Heart left ventricle (tissue), 16 donors: ENCODE data around the gene SUPT3H. TPM values are rescaled to one million over a fixed set of nuclear protein-coding genes. Genes with fewer than 3 reads are reported as not detected.

Experiments
- ATAC-seq, 4 donors: fragments of 200-7000 bp; cut with Tn5 transposase; one replicate each; pipeline ENCODE4 v1.9.1; 2020 to 2022; ENCODE audit warnings: moderate library complexity in 4 of 4, mild to moderate bottlenecking in 3 of 4, moderate number of reproducible peaks in 1 of 4
- DNase-seq, 5 donors: peaks; one replicate each; pipeline ENCODE4 v3.0.0-alpha.2; 2020
- H3K27ac ChIP-seq, 12 donors: fragments of 200-600 bp; sonication (generic) in 4 of 12; one replicate each; pipeline versions ENCODE4 v1.5.0 to v1.8.0; 2016 to 2022; ENCODE audit warnings: mild to moderate bottlenecking in 2 of 12
- H3K27me3 ChIP-seq, 9 donors: fragments of 200-600 bp; sonication (generic) in 2 of 9; one replicate each; pipeline versions ENCODE4 v1.5.1 to v1.8.0; 2016 to 2022; ENCODE audit warnings: mild to moderate bottlenecking in 3 of 9
- H3K36me3 ChIP-seq, 9 donors: fragments of 200-600 bp; sonication (generic) in 2 of 9; one replicate each; pipeline versions ENCODE4 v1.5.0 to v1.8.0; 2018 to 2022; ENCODE audit warnings: mild to moderate bottlenecking in 2 of 9
- H3K4me1 ChIP-seq, 12 donors: fragments of 200-600 bp; sonication (generic) in 4 of 12; one replicate each; pipeline versions ENCODE4 v1.5.0 to v1.8.0; 2016 to 2022; ENCODE audit warnings: mild to moderate bottlenecking in 3 of 12
- H3K4me3 ChIP-seq, 12 donors: fragments of 200-600 bp; sonication (generic) in 4 of 12; one replicate each; pipeline versions ENCODE4 v1.5.0 to v1.8.0; 2017 to 2022; ENCODE audit warnings: mild to moderate bottlenecking in 9 of 12, moderate library complexity in 4 of 12
- H3K9me3 ChIP-seq, 12 donors: fragments of 200-600 bp; sonication (generic) in 4 of 12; one replicate each; pipeline versions ENCODE4 v1.5.0 to v1.8.0; 2016 to 2022; ENCODE audit warnings: mild to moderate bottlenecking in 1 of 12
- CTCF ChIP-seq, 12 donors: fragments of 200-600 bp; sonication (generic) in 4 of 12; IDR thresholded peaks; one replicate each; pipeline versions ENCODE4 v1.5.0 to v1.8.0; 2018 to 2022; ENCODE audit warnings: antibody characterized with exemption in 12 of 12, mild to moderate bottlenecking in 5 of 12
- POLR2A ChIP-seq, 2 donors: fragments of 450-650 bp; IDR thresholded peaks; one replicate each; pipeline ENCODE4 v1.6.1; 2017; ENCODE audit warnings: antibody characterized with exemption in 2 of 2, mild to moderate bottlenecking in 2 of 2, moderate library complexity in 2 of 2
- WGBS, 4 donors: extraction: QIAGEN DNeasy Blood & Tissue Kit in 2 of 4; methylation state at CpG; one replicate each; pipeline versions ENCODE4 v1.1.5 to v1.1.7; 2013 to 2018; 5-methylcytosine and 5-hydroxymethylcytosine counted together
- intact Hi-C, 10 donors: fragments of 100-400 bp; cut with DNase I; formaldehyde crosslinking; loops; one replicate each; pipeline versions ENCODE4 v1.11.1 to v1.14.2; 2022
- polyA plus RNA-seq, 2 donors: library from polyadenylated mRNA; stranded (reverse); fragments of 200-250 nt; gene quantifications; one replicate each; pipeline ENCODE4 v1.2.3, GENCODE V29; 2013
- total RNA-seq, 9 donors: library from RNA; depleted of rRNA in 2 of 9; stranded (reverse); fragments of >200 nt in 2 of 9; fragmentation: NEBNext Ultra II Directional in 3 of 9; extraction: Animal tissue kit (Norgen Biotek cat#: 25700) in 3 of 9; gene quantifications; one replicate each; pipeline versions ENCODE4 v1.1.0 to v1.2.4, GENCODE V29; 2016 to 2023
- donor health status: ischemic (EF 13 %, LVEDD 7.1; RV severe dilation, severe dysfunction).
- donor health status: healthy with polysubstance abuse.
- donor health status: DM: no; HTN: yes; CAD: no.
- donor health status: DM: no; HTN: no; CAD: no.
- donor health status: ischemic (EF 25% LVEDD 6.9; RV normal size, moderate dysfunction).
- donor health status: ischemic (EF 25% LVEDD 5.7; RV mildly dilated, moderate dysfunction).
- donor health status: healthy.
- donor health status: DM: yes; HTN: yes; CAD: no.
- donor health status: ischemic (EF 35%, LVEDD 5.7; RV mildly dilated, moderate dysfunction).
- donor health status: nonischemic (EF 11% LVEDD 7.7; RV severe dilation, severe dysfunction).
- donor health status: DM: yes; HTN: yes; CAD: no.
- donor health status: PGD.
- donor health status: ischemic (EF 29% LVEDD 5.4; RV normal size, mild dysfunction).
- donor health status: nonischemic (EF 23%, LVEDD 6.1; RV moderate dilation, normal function).

The SUPT3H gene
- total and polyA plus RNA-seq, 11 donors: 1.5 to 8.1 (median 4.1) TPM

GRCh38 chr6:44795326-44795725, 582.4 kb downstream of the SUPT3H start:
- peaks cover 0 to 6% (median 4%) of the 10 kb centered on the region in 12 donors for H3K4me1 ChIP-seq
- no peak overlapping the region for H3K4me3 ChIP-seq
- H3K9me3 ChIP-seq: no peaks in the 10 kb centered on the region
- intact Hi-C loops: no loop called here
- ATAC-seq (no peak), DNase-seq (no peak)
- 88 to 94% (median 90%) methylated on average over 7 of the region's 7 CpGs for WGBS, 4 donors
- no peaks in the 10 kb centered on the region for H3K36me3 ChIP-seq
- peaks cover 0 to 12% (median 0%) of the 10 kb centered on the region in 9 donors for H3K27me3 ChIP-seq
- TF ChIP-seq POLR2A (IDR thresholded peaks at IDR 0.05): no peak
- no peak for TF ChIP-seq CTCF (IDR thresholded peaks at IDR 0.05)
- H3K27ac ChIP-seq: no peak overlapping the region

- H3K27ac ChIP-seq: no peak overlapping the region
- ATAC-seq (no peak), DNase-seq (no peak)
- H3K4me3 ChIP-seq: no peak overlapping the region
- intact Hi-C loops: no loop called here
- 76 to 80% (median 78%) methylated on average over 7 of the region's 7 CpGs for WGBS, 4 donors
- H3K4me1 ChIP-seq: no peaks in the 10 kb centered on the region
- no peaks in the 10 kb centered on the region for H3K27me3 ChIP-seq
- TF ChIP-seq CTCF (IDR thresholded peaks at IDR 0.05) (no peak), POLR2A (IDR thresholded peaks at IDR 0.05) (no peak)
- peaks cover 0 to 6% (median 0%) of the 10 kb centered on the region in 12 donors for H3K9me3 ChIP-seq
- H3K36me3 ChIP-seq: no peaks in the 10 kb centered on the region
These were observed 587.9 kb downstream of the SUPT3H start for GRCh38 chr6:44789806-44790205.

- Histone ChIP-seq H3K4me3 (no peak overlapping the region), H3K4me1 (no peaks in the 10 kb centered on the region), H3K36me3 (no peaks in the 10 kb centered on the region), H3K27me3 (no peaks in the 10 kb centered on the region), H3K27ac (peak overlapping the region in 1 of 12 donors; percentile 24), H3K9me3 (peaks cover 0 to 13% (median 3%) of the 10 kb centered on the region in 12 donors)
- no peak for ATAC-seq
- no peak for DNase-seq
- intact Hi-C loops: no loop called here
- WGBS, 4 donors: 79 to 88% (median 85%) methylated on average over 5 of the region's 5 CpGs
- TF ChIP-seq CTCF (IDR thresholded peaks at IDR 0.05) (no peak), POLR2A (IDR thresholded peaks at IDR 0.05) (no peak)
These were observed 588.7 kb downstream of the SUPT3H start for GRCh38 chr6:44789061-44789460.

- Histone ChIP-seq H3K27me3 (no peaks in the 10 kb centered on the region), H3K4me3 (no peak overlapping the region), H3K4me1 (no peaks in the 10 kb centered on the region), H3K36me3 (no peaks in the 10 kb centered on the region), H3K9me3 (peaks cover 0 to 15% (median 4%) of the 10 kb centered on the region in 12 donors), H3K27ac (no peak overlapping the region)
- ATAC-seq (no peak), DNase-seq (no peak)
- TF ChIP-seq CTCF (IDR thresholded peaks at IDR 0.05): no peak
- TF ChIP-seq POLR2A (IDR thresholded peaks at IDR 0.05): no peak
- 80 to 87% (median 83%) methylated on average over 10 of the region's 10 CpGs for WGBS, 4 donors
- intact Hi-C loops: no loop called here
These were observed 589.2 kb downstream of the SUPT3H start for GRCh38 chr6:44788387-44788981.
